Memory B cell (primary cell): ENCODE results near the gene KLHL36.
"Not testable (repeated sequence)": the region's sequence is repeated elsewhere in the genome, so short reads cannot be mapped to it uniquely, and the experiment has no call there.

Experiments
- ATAC-seq: fragments of 150-1000 bp; cut with Tn5 transposase; 2 replicates; pipeline ENCODE4 v1.10.0; 2021; ENCODE audit warnings: low read depth, mild to moderate bottlenecking, moderate library complexity
- DNase-seq, 2 donors: peaks; one replicate each; pipeline ENCODE4 v3.0.0; 2022; ENCODE audit warnings: low spot score in 2 of 2
- H3K27ac Mint-ChIP-seq: one replicate; pipeline ENCODE4 v1.8.0; 2022; ENCODE audit warnings: mild to moderate bottlenecking, moderate library complexity, mixed read lengths
- H3K27me3 Mint-ChIP-seq: one replicate; pipeline ENCODE4 v1.8.0; 2022; ENCODE audit warnings: mixed read lengths
- H3K36me3 Mint-ChIP-seq: one replicate; pipeline ENCODE4 v1.8.0; 2022; ENCODE audit warnings: mild to moderate bottlenecking, mixed read lengths
- H3K4me1 Mint-ChIP-seq: one replicate; pipeline ENCODE4 v1.8.0; 2022; ENCODE audit warnings: mixed read lengths
- H3K4me3 Mint-ChIP-seq: one replicate; pipeline ENCODE4 v1.8.0; 2022; ENCODE audit warnings: mild to moderate bottlenecking, moderate library complexity, mixed read lengths
- H3K9me3 Mint-ChIP-seq: one replicate; pipeline ENCODE4 v1.8.0; 2022; ENCODE audit warnings: mixed read lengths

The KLHL36 gene

GRCh38 chr16:84678541-84678940, 30.2 kb downstream of the KLHL36 start:
- Mint-ChIP-seq H3K27ac (no peak overlapping the region), H3K9me3 (no peaks in the 10 kb centered on the region)
- DNase-seq = no peak

DNA sequence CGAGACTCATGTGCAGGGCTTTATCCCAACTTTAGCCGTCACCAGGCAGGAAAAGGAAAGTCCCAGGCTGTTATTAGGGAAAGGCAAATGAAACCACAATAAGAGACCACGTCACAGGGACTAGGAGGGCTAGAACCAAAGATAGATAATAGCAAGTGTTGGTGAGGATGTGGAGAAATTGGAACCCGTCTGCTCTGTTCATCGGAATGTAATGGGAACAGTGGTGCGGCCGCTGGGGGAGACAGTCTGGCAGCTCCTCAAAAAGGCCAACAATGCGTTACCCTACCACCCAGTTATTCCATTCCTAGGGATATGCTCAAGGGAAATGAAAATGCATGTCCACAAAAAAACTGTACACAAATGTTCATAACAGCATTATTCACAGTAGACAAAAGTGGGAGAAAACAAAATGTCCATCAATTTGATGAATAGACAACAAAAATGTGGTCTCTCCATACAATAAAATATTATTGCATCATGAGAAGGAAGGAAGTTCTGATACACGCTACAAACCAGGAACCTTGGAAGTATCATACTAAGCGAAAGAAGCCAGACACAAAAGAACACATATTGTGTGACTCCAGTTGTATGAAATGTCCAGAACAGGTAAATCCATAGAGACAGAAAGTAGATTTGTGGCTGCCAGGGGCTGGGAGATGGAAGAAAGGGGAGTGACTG, 32.0 kb downstream of the KLHL36 start:
- H3K27ac Mint-ChIP-seq = no peak overlapping the region
- no peaks in the 10 kb centered on the region for H3K9me3 Mint-ChIP-seq
- H3K4me1 Mint-ChIP-seq = peaks cover 10% of the 10 kb centered on the region
- ATAC-seq (no peak), DNase-seq (no peak)
- peaks cover 8% of the 10 kb centered on the region for H3K27me3 Mint-ChIP-seq
- H3K4me3 Mint-ChIP-seq = no peak overlapping the region
- H3K36me3 Mint-ChIP-seq = no peaks in the 10 kb centered on the region

More at GRCh38 chr16:84678541-84678940, 30.2 kb downstream of the KLHL36 start:
- Mint-ChIP-seq H3K4me1 (peaks cover under 1% of the 10 kb centered on the region), H3K27me3 (peaks cover 6% of the 10 kb centered on the region), H3K4me3 (no peak overlapping the region), H3K36me3 (no peaks in the 10 kb centered on the region)
- ATAC-seq = no peak

DNA sequence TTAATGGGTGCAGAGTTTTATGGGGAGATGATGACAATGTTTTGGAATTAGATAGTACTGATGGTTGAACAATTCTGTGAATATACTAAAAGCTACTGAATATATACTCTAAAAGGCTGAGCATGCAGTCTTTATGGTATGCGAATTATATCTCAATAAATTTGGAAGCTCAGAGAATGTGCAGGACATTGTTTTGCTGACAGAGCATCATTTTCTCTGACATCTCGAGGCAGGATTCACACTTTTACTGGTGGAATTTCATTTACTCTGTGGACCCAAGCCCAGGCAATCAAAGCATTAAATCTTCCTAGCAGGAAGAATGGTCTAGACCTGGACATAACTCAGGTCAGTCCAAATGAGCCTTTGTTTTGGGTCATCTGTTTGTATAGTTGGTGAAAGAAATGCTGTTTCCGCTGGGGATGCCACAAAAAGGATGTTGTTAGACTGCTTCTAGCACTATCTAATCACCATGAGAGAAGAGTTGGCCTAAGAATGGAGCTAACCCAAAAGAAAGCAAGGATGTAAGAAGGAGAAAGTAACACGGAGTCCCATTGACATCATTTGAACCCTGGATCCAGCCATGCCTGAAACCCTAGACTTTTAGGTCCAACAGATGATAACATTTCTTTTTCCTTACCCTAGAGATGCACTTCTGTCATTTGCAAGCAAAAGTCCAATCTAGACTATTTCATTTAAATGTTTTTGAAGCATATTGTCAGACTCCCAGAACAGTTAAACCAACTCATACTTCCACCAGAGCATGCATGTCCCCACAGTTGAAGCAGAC, 32.7 kb downstream of the KLHL36 start:
- H3K36me3 Mint-ChIP-seq = no peaks in the 10 kb centered on the region
- ATAC-seq = no peak
- peaks cover 8% of the 10 kb centered on the region for H3K27me3 Mint-ChIP-seq

GRCh38 chr16:84683691-84684591, 35.6 kb downstream of the KLHL36 start:
- Mint-ChIP-seq H3K27me3 (peaks cover 4% of the 10 kb centered on the region), H3K4me3 (no peak overlapping the region), H3K27ac (no peak overlapping the region), H3K4me1 (peaks cover 24% of the 10 kb centered on the region), H3K36me3 (no peaks in the 10 kb centered on the region), H3K9me3 (no peaks in the 10 kb centered on the region)
- ATAC-seq = no peak
- DNase-seq = no peak

More for the DNA sequence above, 32.7 kb downstream of the KLHL36 start:
- H3K9me3 Mint-ChIP-seq = no peaks in the 10 kb centered on the region
- H3K4me3 Mint-ChIP-seq = no peak overlapping the region
- peaks cover 10% of the 10 kb centered on the region for H3K4me1 Mint-ChIP-seq
- no peak for DNase-seq
- H3K27ac Mint-ChIP-seq = no peak overlapping the region

GRCh38 chr16:84684592-84684965, 36.3 kb downstream of the KLHL36 start:
- Mint-ChIP-seq H3K4me1 (peaks cover 24% of the 10 kb centered on the region), H3K27ac (no peak overlapping the region), H3K36me3 (no peaks in the 10 kb centered on the region), H3K9me3 (no peaks in the 10 kb centered on the region), H3K4me3 (no peak overlapping the region), H3K27me3 (peaks cover 4% of the 10 kb centered on the region)
- DNase-seq = no peak
- no peak for ATAC-seq

DNA sequence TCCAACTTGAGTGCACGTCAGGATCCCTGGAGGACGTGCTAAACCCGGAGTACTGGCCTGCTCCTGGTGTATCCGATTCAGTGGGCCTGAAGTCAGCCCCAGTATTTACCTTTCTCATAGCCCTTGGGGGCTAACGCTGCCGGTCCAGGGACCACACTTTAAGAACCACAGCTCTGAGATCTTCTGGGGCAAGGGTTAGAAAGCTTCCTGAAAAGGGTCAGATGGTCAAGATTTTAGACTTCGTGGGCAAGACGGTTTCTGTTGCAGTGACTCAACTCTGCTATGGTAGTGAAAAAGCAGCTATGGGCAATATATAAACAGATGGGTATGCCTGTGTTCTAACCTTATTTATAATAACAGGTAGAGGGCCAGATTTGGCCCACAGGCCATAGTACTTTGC, 36.9 kb downstream of the KLHL36 start:
- Mint-ChIP-seq H3K9me3 (no peaks in the 10 kb centered on the region), H3K4me1 (peaks cover 25% of the 10 kb centered on the region), H3K27ac (no peak overlapping the region), H3K27me3 (peaks cover 2% of the 10 kb centered on the region), H3K36me3 (no peaks in the 10 kb centered on the region), H3K4me3 (no peak overlapping the region)
- DNase-seq (no peak), ATAC-seq (no peak)

DNA sequence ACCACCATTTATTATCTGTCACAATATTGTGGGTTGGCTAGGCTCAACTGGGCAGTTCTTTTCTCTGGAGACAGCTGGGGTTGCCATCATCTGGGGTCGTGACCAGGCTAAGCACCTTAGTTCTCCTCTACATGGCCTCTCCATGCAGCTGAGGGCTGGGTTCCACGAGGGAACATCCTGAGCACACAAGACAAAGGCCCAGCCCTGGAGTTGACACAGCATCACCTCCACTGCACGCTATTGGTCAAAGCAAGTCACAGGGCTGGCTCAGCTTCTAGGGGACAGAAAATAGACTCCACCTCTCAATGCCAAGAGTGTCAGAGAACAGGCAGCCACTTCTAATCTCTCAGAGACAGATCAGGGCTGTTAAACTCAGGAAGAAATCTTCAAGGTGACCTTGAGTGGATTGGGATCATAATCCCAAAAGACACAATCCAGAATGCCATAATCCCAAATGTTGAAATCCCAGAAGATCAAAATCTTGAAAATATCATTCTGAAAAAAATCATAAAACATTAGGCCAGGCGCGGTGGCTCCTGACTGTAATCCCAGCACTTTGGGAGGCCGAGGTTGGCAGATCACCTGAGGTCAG, 38.5 kb downstream of the KLHL36 start:
- DNase-seq (no peak), ATAC-seq (no peak)
- H3K4me1 Mint-ChIP-seq = peaks cover 25% of the 10 kb centered on the region
- H3K36me3 Mint-ChIP-seq = no peaks in the 10 kb centered on the region
- no peak overlapping the region for H3K27ac Mint-ChIP-seq
- peaks cover 2% of the 10 kb centered on the region for H3K27me3 Mint-ChIP-seq
- peak overlapping the region; percentile 2 for H3K4me3 Mint-ChIP-seq
- no peaks in the 10 kb centered on the region for H3K9me3 Mint-ChIP-seq

DNA sequence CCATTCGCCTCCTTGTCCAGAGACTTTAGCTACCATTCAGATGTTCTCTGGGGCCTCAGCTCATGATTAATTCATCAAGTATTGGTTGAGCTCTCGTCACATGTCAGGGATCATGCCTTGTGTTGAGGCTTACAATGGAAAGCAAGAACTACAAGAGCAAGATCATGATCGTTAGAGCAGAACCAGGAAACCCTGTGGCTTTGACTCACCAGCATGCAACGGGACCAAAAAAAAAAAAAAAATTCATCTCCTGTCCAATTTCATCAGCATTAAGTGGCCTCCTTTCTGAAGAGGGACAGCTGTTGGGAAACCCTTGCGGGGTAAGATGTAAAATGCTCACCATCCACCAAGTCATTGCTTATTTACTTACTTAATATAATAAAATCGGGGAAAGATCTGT, 39.4 kb downstream of the KLHL36 start:
- Mint-ChIP-seq H3K4me1 (peaks cover 27% of the 10 kb centered on the region), H3K36me3 (no peaks in the 10 kb centered on the region), H3K27me3 (peaks cover 2% of the 10 kb centered on the region), H3K4me3 (peak overlapping the region; percentile 11), H3K9me3 (peaks cover 2% of the 10 kb centered on the region), H3K27ac (peak overlapping the region; percentile 66)
- peak in 1 of 2 donors; percentile 28 for DNase-seq
- ATAC-seq = peak; percentile 99

- ATAC-seq = peak; percentile 9
- H3K4me1 Mint-ChIP-seq = peaks cover 27% of the 10 kb centered on the region
- not testable (repeated sequence) for H3K36me3 Mint-ChIP-seq, DNase-seq, H3K9me3 Mint-ChIP-seq, H3K4me3 Mint-ChIP-seq, H3K27ac Mint-ChIP-seq, H3K27me3 Mint-ChIP-seq
Measured at GRCh38 chr16:84688163-84688562, 39.9 kb downstream of the KLHL36 start.

DNA sequence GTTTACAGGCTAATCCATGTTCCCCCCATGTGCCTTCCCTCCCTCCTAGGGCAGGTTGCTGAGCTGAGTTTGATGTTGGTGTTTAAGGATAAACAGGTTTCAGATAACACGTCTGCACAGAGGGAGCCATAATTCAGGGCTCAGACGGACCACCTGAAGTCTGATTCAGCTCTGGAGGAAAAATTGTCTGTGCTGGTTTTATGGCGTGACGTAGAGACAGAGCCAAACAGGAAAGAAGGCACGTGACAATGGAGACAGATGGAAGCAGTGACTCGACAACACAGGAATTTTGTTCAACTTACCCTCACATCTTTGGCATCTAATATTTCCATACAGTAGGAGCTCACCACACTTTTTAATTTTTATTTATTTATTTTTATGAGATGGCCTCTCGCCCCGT, 40.8 kb downstream of the KLHL36 start:
- peaks cover 2% of the 10 kb centered on the region for H3K9me3 Mint-ChIP-seq
- no peaks in the 10 kb centered on the region for H3K36me3 Mint-ChIP-seq
- no peak overlapping the region for H3K27ac Mint-ChIP-seq
- H3K27me3 Mint-ChIP-seq = peaks cover 2% of the 10 kb centered on the region
- peaks cover 25% of the 10 kb centered on the region for H3K4me1 Mint-ChIP-seq
- H3K4me3 Mint-ChIP-seq = no peak overlapping the region
- ATAC-seq (no peak), DNase-seq (no peak)

GRCh38 chr16:84690088-84690819, 41.9 kb downstream of the KLHL36 start:
- Mint-ChIP-seq H3K4me1 (peaks cover 17% of the 10 kb centered on the region), H3K4me3 (no peak overlapping the region), H3K9me3 (peaks cover 2% of the 10 kb centered on the region), H3K27ac (no peak overlapping the region), H3K27me3 (no peaks in the 10 kb centered on the region), H3K36me3 (no peaks in the 10 kb centered on the region)
- ATAC-seq (no peak), DNase-seq (no peak)

DNA sequence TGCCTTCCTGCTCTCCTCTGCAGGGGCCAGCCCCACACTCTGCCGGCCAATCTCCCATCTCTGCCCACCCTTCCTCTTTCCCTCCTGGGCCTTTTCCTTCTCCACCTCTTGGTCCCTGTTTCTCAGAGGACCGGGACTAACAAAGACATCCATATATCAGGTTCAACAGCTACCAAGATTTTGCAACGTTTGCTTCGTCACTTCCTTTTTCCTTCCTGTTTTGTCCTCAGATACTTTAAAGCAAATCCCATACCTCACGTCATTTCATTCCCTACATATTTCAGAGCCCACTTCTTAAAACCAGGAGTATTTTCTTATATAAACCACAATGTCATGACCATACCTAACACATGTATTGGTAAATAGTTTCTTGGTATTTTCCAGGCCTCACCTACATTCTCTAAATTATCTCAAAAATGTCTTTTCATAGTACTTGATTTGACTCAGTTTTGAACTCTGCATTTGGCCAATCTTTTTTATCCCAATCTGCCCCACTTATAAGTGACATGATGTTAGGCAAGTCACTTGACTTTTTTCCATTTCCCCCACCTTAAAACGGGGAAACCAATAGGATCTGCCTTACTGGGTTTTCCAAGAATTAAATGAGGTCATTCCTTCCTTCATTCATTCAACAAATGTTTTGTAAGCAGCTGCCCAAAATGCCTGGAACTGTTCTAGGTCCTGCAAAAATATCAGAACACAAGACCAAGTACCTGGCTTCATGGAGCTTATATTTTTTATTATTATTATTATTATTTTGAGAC, 44.3 kb downstream of the KLHL36 start:
- Mint-ChIP-seq H3K36me3 (no peaks in the 10 kb centered on the region), H3K9me3 (peaks cover 2% of the 10 kb centered on the region)
- DNase-seq = no peak

GRCh38 chr16:84693869-84694268, 45.6 kb downstream of the KLHL36 start:
- not testable (repeated sequence) for H3K36me3 Mint-ChIP-seq, H3K4me1 Mint-ChIP-seq, ATAC-seq, H3K27ac Mint-ChIP-seq, H3K9me3 Mint-ChIP-seq, H3K27me3 Mint-ChIP-seq, H3K4me3 Mint-ChIP-seq, DNase-seq

More for the DNA sequence above, 44.3 kb downstream of the KLHL36 start:
- no peaks in the 10 kb centered on the region for H3K27me3 Mint-ChIP-seq
- peaks cover 12% of the 10 kb centered on the region for H3K4me1 Mint-ChIP-seq
- H3K4me3 Mint-ChIP-seq = no peak overlapping the region
- ATAC-seq = no peak
- no peak overlapping the region for H3K27ac Mint-ChIP-seq
